IMR-90 (cell line): ENCODE data around the gene HKDC1. TPM values are rescaled to one million over a fixed set of nuclear protein-coding genes. Genes with fewer than 3 reads are reported as not detected.

Experiments
- ATAC-seq: fragments of 200-7000 bp; cut with Tn5 transposase; 2 replicates; pipeline ENCODE4 v1.9.1; 2020; ENCODE audit warnings: low read depth, mild to moderate bottlenecking, moderate library complexity
- BruUV-seq: library from RNA; stranded (reverse); fragments of 400-500 nt; replicated peaks from 2 replicates; lab custom pipeline; 2021; lab: Mats Ljungman, UMichigan
- CTCF ChIA-PET: fragments of 300-600 bp; formaldehyde crosslinking; extraction: SDS; loops from one replicate; lab custom pipeline; 2021; ENCODE audit warnings: antibody characterized with exemption; lab: Yijun Ruan, JAX
- POLR2A ChIA-PET: fragments of 300-600 bp; sonication (Branson Sonifier 250); formaldehyde crosslinking; loops from one replicate; lab custom pipeline; 2022; ENCODE audit warnings: antibody characterized with exemption; ENCODE audit not compliant: unreplicated experiment; lab: Charles Lee
- DNase-seq: peaks from one replicate; pipeline ENCODE4 v3.0.0; 2013
- H2AFZ ChIP-seq: replicated peaks from 2 replicates; pipeline ENCODE3; 2013; ENCODE audit warnings: low read length, mild to moderate bottlenecking; ENCODE audit not compliant: poor library complexity
- H2AK5ac ChIP-seq: 2 replicates; pipeline ENCODE4 v1.6.1; 2013; ENCODE audit warnings: low read depth, low read length, inconsistent platforms
- H2AK9ac ChIP-seq: replicated peaks from 2 replicates; pipeline ENCODE3; 2013; ENCODE audit warnings: mild to moderate bottlenecking, low read depth, low read length, moderate library complexity; ENCODE audit not compliant: poor library complexity
- H2BK120ac ChIP-seq: 2 replicates; pipeline ENCODE4 v1.6.1; 2013; ENCODE audit warnings: low read depth, low read length, inconsistent platforms
- H2BK15ac ChIP-seq: 3 replicates; pipeline ENCODE4 v1.6.1; 2013; ENCODE audit warnings: low read depth, low read length, inconsistent platforms
- H2BK20ac ChIP-seq: 2 replicates; pipeline ENCODE4 v1.6.1; 2013; ENCODE audit warnings: low read depth, mild to moderate bottlenecking, inconsistent platforms, low read length, moderate library complexity
- H2BK5ac ChIP-seq: 2 replicates; pipeline ENCODE4 v1.6.1; 2013; ENCODE audit warnings: mild to moderate bottlenecking, low read depth, low read length, inconsistent platforms; ENCODE audit not compliant: poor library complexity, severe bottlenecking
- H3K14ac ChIP-seq: replicated peaks from 2 replicates; pipeline ENCODE4 v1.6.1; 2013; ENCODE audit warnings: low read depth, low read length, inconsistent platforms
- H3K18ac ChIP-seq: 2 replicates; pipeline ENCODE4 v1.6.1; 2013; ENCODE audit warnings: low read depth, low read length, control low read depth
- H3K23ac ChIP-seq: 2 replicates; pipeline ENCODE4 v1.6.1; 2013; ENCODE audit warnings: low read depth, low read length, inconsistent platforms
- H3K27ac ChIP-seq: 2 replicates; pipeline ENCODE4 v1.5.1; 2013; ENCODE audit warnings: mild to moderate bottlenecking, control low read depth, low read length; ENCODE audit not compliant: insufficient read depth
- H3K27me3 ChIP-seq: 2 replicates; pipeline ENCODE4 v1.6.1; 2013; ENCODE audit warnings: low read length; ENCODE audit not compliant: control insufficient read depth, insufficient read depth
- H3K36me3 ChIP-seq: 2 replicates; pipeline ENCODE4 v1.6.1; 2013; ENCODE audit warnings: low read length, mixed read lengths; ENCODE audit not compliant: control insufficient read depth, insufficient read depth
- H3K4ac ChIP-seq: 2 replicates; pipeline ENCODE4 v1.6.1; 2013; ENCODE audit warnings: low read depth, low read length, inconsistent platforms
- H3K4me1 ChIP-seq: 2 replicates; pipeline ENCODE4 v1.6.1; 2013; ENCODE audit warnings: low read length, mixed read lengths; ENCODE audit not compliant: control insufficient read depth, insufficient read depth
- H3K4me2 ChIP-seq: 2 replicates; pipeline ENCODE4 v1.6.1; 2013; ENCODE audit warnings: low read depth, mild to moderate bottlenecking, control low read depth, low read length, moderate library complexity
- H3K4me3 ChIP-seq: 2 replicates; pipeline ENCODE4 v1.5.1; 2013; ENCODE audit warnings: low read depth, mild to moderate bottlenecking, control low read depth, low read length, moderate library complexity; ENCODE audit not compliant: insufficient read depth
- H3K56ac ChIP-seq: 2 replicates; pipeline ENCODE4 v1.6.1; 2013; ENCODE audit warnings: low read length, inconsistent platforms; ENCODE audit not compliant: insufficient read depth; ENCODE audit errors: extremely low read depth
- H3K79me1 ChIP-seq, 2 experiments: 2 replicates each; pipeline ENCODE4 v1.6.1; 2013; ENCODE audit warnings: low read length in 2 of 2, inconsistent platforms in 1 of 2, low read depth in 1 of 2
- H3K9ac ChIP-seq: 2 replicates; pipeline ENCODE4 v1.6.1; 2013; ENCODE audit warnings: low read depth, low read length, control low read depth
- H3K9me1 ChIP-seq: 2 replicates; pipeline ENCODE4 v1.6.1; 2013; ENCODE audit warnings: low read length, inconsistent platforms; ENCODE audit not compliant: insufficient read depth
- H3K9me3 ChIP-seq: 2 replicates; pipeline ENCODE4 v1.6.1; 2013; ENCODE audit warnings: low read length; ENCODE audit not compliant: control insufficient read depth, insufficient read depth
- H4K20me1 ChIP-seq: 2 replicates; pipeline ENCODE4 v1.6.1; 2013; ENCODE audit warnings: low read length, inconsistent platforms; ENCODE audit not compliant: insufficient read depth
- H4K5ac ChIP-seq: 2 replicates; pipeline ENCODE4 v1.6.1; 2013; ENCODE audit warnings: mild to moderate bottlenecking, low read depth, low read length, control low read depth
- H4K8ac ChIP-seq, 2 experiments: 2 replicates each; pipeline ENCODE4 v1.6.1; 2013; ENCODE audit warnings: low read depth in 2 of 2, low read length in 2 of 2, control low read depth in 1 of 2, inconsistent platforms in 1 of 2
- H4K91ac ChIP-seq: 2 replicates; pipeline ENCODE4 v1.6.1; 2013; ENCODE audit warnings: low read depth, low read length, inconsistent platforms; ENCODE audit not compliant: insufficient read depth
- BHLHE40 ChIP-seq: fragments of 150-350 bp; IDR thresholded peaks from 2 replicates; pipeline ENCODE4 v1.6.1; 2016; ENCODE audit warnings: mild to moderate bottlenecking, low read depth, low read length
- CTCF ChIP-seq: conservative IDR thresholded peaks from 2 replicates; pipeline ENCODE4 v1.5.1; 2012; ENCODE audit warnings: mild to moderate bottlenecking, low read depth, low read length, improper control_type of control experiment
- MXI1 ChIP-seq: IDR thresholded peaks from 2 replicates; pipeline ENCODE4 v1.6.1; 2012; ENCODE audit warnings: low read depth, mild to moderate bottlenecking, low read length, moderate library complexity, borderline replicate concordance
- NFE2L2 ChIP-seq: fragments of 150-350 bp; IDR thresholded peaks from 2 replicates; pipeline ENCODE4 v1.6.1; 2016; ENCODE audit warnings: low read depth, mild to moderate bottlenecking, low read length
- POLR2A ChIP-seq: IDR thresholded peaks from 2 replicates; pipeline ENCODE4 v1.6.1; 2012; ENCODE audit warnings: mild to moderate bottlenecking, low read depth, low read length
- WGBS, 2 experiments: methylation state at CpG; one replicate each; pipeline versions ENCODE4 v1.1.5 to v1.1.7; 2013; ENCODE audit warnings: missing lambda C conversion rate in 2 of 2; ENCODE audit not compliant: insufficient read length in 1 of 2; ENCODE audit errors: extremely low coverage in 2 of 2; 5-methylcytosine and 5-hydroxymethylcytosine counted together
- dilution Hi-C: fragments of 300-500 bp; cut with HindIII; formaldehyde crosslinking; loops from one replicate; pipeline ENCODE4 v1.14.3; 2018; ENCODE audit warnings: low sequenced_read_pairs; ENCODE audit not compliant: unreplicated experiment
- in situ Hi-C: fragments of 300-500 bp; cut with MboI; formaldehyde crosslinking; loops from 3 replicates; pipeline ENCODE4 v1.14.3; 2019; ENCODE audit warnings: low sequenced_read_pairs, inconsistent platforms, mixed read lengths
- intact Hi-C: fragments of 100-400 bp; cut with micrococcal nuclease; formaldehyde crosslinking; loops from 2 replicates; pipeline ENCODE4 v1.10.0; 2022
- polyA plus RNA-seq, 3 experiments: library from polyadenylated mRNA; depleted of rRNA; stranded (reverse); fragments of >200 nt; gene quantifications; 2 replicates each; pipeline ENCODE4 v1.2.3, GENCODE V29; 2012; ENCODE audit warnings: low replicate concordance in 1 of 3
- total RNA-seq: library from RNA; depleted of rRNA; stranded (reverse); fragments of >200 nt; gene quantifications from 2 replicates; pipeline ENCODE4 v1.2.3, GENCODE V29; 2012

The HKDC1 gene
- total and polyA plus RNA-seq, 2 of the 4 experiments (the other 2 are of a cell fraction) = under 0.01 to 0.03 TPM

- BruUV-seq = no TSS peak
- H3K18ac ChIP-seq = no peak overlapping the region
- CTCF ChIA-PET = no interaction called here
- dilution Hi-C loops (no loop called here), in situ Hi-C loops (no loop called here), intact Hi-C loops (no loop called here)
- DNase-seq (no peak), ATAC-seq (no peak)
- no peak overlapping the region for H2BK5ac ChIP-seq
- H3K27ac ChIP-seq = no peak overlapping the region
- H3K79me1 ChIP-seq = no peaks in the 10 kb centered on the region
- no peak overlapping the region for H3K56ac ChIP-seq
- H3K36me3 ChIP-seq = no peaks in the 10 kb centered on the region
- no peak overlapping the region for H3K9ac ChIP-seq
- peaks cover 2% of the 10 kb centered on the region; the same call in 1 of the 2 replicates for H3K27me3 ChIP-seq
- H2AK9ac ChIP-seq = no peak overlapping the region
- H3K9me1 ChIP-seq = peaks cover 5% of the 10 kb centered on the region
- H2BK120ac ChIP-seq = no peak overlapping the region
- no peak overlapping the region for H4K91ac ChIP-seq
- no peak overlapping the region for H2BK15ac ChIP-seq
- H3K14ac ChIP-seq = no peak overlapping the region
- TF ChIP-seq NFE2L2 (no peak), POLR2A (no peak), MXI1 (no peak), BHLHE40 (no peak), CTCF (no peak)
- no peak overlapping the region for H3K23ac ChIP-seq
- no peaks in the 10 kb centered on the region for H3K9me3 ChIP-seq
- H3K4me1 ChIP-seq = peaks cover 3% of the 10 kb centered on the region
- no peak overlapping the region for H3K4me3 ChIP-seq
- WGBS, 2 experiments = 38% methylated on average over 3 of the region's 14 CpGs; no CpG with 5 or more reads in 1 of the 2 experiments
- H2BK20ac ChIP-seq = no peak overlapping the region
- POLR2A ChIA-PET = no interaction called here
- no peak overlapping the region for H4K5ac ChIP-seq
- no peak overlapping the region for H4K8ac ChIP-seq
- no peak overlapping the region for H3K4ac ChIP-seq
- no peaks in the 10 kb centered on the region for H4K20me1 ChIP-seq
- no peak overlapping the region for H3K4me2 ChIP-seq
- H2AFZ ChIP-seq = no peak overlapping the region
- no peak overlapping the region for H2AK5ac ChIP-seq
These were observed 6.9 kb downstream of the HKDC1 start for GRCh38 chr10:69226919-69227450.
